K562 (cell line): ENCODE results near the gene ITPR1.

Source experiments
- BRD9 ChIP-seq: fragments of 450-650 bp; IDR thresholded peaks from 2 replicates; pipeline ENCODE4 v1.6.1; 2018; ENCODE audit warnings: low read depth; ENCODE audit not compliant: partially characterized antibody
- ETV6 ChIP-seq, 3 experiments: fragments of 150-350 bp in 1 of 3; sonication (generic) in 1 of 3; formaldehyde crosslinking in 1 of 3; IDR thresholded peaks; 2 replicates each; pipeline versions ENCODE4 v1.6.1 to v1.8.0; 2014 to 2022; ENCODE audit warnings: borderline replicate concordance in 2 of 3, low read depth in 2 of 3, antibody characterized with exemption in 1 of 3, low read length in 1 of 3, mild to moderate bottlenecking in 1 of 3, missing genetic modification reagents in 1 of 3
- PTBP1 ChIP-seq: fragments of 200-400 bp; formaldehyde crosslinking; IDR thresholded peaks from 2 replicates; pipeline ENCODE4 v1.6.1; 2017; ENCODE audit warnings: low read depth, low read length
- ZZZ3 ChIP-seq: fragments of 450-650 bp; IDR thresholded peaks from 2 replicates; pipeline ENCODE4 v1.6.1; 2016; ENCODE audit warnings: antibody characterized with exemption, mild to moderate bottlenecking, moderate library complexity
- TF ChIP-seq, protein P1 (sequence below): sonication (generic); formaldehyde crosslinking; IDR thresholded peaks from 2 replicates; pipeline ENCODE4 v1.5.0; 2020; ENCODE audit warnings: missing genetic modification reagents

DNA sequence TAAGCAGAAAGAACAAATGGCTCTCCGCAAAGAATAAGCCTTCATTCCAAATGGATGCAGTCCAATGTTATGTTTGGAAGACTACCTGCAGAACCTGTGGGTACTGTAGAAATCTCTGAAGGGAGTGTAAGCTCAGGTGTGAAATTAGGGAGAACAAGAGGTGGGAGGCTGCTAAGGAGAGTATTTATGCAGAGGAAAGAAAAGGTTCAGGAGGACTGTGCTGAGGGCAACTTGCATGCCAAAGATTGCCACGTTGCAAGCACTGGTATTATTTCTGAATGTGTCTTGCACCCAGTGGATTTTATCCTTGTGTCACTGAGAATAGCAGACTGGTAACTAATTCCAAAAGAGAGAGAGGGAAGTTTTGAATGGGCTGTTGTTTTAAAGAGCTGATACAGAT is 144.1 kb downstream of the ITPR1 start:
- TF ChIP-seq PTBP1 (no peak), ETV6 (IDR thresholded peaks at IDR 0.05; ENCODE audit: borderline replicate concordance in 1 of 2, low read depth in 2 of 2, low read length in 1 of 2) (no peak), ETV6 (CRISPR knock-in tag; IDR thresholded peaks at IDR 0.05; ENCODE audit: borderline replicate concordance) (no peak), ZZZ3 (no peak), BRD9 (no peak)
- TF ChIP-seq, protein P1, sequence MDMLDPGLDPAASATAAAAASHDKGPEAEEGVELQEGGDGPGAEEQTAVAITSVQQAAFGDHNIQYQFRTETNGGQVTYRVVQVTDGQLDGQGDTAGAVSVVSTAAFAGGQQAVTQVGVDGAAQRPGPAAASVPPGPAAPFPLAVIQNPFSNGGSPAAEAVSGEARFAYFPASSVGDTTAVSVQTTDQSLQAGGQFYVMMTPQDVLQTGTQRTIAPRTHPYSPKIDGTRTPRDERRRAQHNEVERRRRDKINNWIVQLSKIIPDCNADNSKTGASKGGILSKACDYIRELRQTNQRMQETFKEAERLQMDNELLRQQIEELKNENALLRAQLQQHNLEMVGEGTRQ (CRISPR knock-in tag) = no peak
